GM18508 (cell line): ENCODE results near the gene SRCIN1.
"Not testable (repeated sequence)": the region's sequence is repeated elsewhere in the genome, so short reads cannot be mapped to it uniquely, and the experiment has no call there.

ENCODE experiments used
- ATAC-seq: cut with Tn5 transposase; IDR thresholded peaks from one replicate; pipeline ENCODE4 v1.9.1; 2021; ENCODE audit warnings: moderate number of reproducible peaks; ENCODE audit not compliant: insufficient read depth, unreplicated experiment

SRCIN1 gene

DNA sequence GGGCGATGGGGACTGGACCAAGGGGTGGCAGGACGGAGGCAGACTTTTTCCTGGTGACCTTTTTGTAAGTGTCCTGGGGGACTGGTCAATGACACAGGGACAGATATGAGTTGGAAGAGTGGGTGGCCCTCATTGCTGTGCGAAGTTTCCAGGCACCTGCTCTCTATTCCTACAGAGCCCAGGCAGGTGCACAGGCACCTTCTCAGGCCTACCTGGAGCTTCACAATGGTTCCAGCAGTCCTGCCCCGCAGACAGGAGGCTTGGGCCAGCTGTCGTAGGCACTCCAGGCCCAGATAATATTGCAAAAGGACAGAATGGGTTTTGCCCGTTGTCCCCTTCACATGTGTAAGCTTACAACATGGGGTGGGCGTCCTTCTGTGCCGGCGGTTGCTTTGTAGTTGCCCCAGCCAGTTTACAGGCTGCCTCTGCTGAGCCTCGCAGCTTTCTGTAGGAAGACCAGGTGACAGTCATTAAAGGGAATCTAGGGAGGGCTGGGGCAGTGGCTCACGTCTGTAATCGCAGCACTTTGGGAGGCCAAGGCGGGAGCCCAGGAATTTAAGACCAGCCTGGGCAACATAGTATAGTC is 93.2 kb downstream of the SRCIN1 start:
- no peak for ATAC-seq

- no peak for ATAC-seq
Measured at GRCh38 chr17:38511150-38512108, 94.3 kb downstream of the SRCIN1 start.

DNA sequence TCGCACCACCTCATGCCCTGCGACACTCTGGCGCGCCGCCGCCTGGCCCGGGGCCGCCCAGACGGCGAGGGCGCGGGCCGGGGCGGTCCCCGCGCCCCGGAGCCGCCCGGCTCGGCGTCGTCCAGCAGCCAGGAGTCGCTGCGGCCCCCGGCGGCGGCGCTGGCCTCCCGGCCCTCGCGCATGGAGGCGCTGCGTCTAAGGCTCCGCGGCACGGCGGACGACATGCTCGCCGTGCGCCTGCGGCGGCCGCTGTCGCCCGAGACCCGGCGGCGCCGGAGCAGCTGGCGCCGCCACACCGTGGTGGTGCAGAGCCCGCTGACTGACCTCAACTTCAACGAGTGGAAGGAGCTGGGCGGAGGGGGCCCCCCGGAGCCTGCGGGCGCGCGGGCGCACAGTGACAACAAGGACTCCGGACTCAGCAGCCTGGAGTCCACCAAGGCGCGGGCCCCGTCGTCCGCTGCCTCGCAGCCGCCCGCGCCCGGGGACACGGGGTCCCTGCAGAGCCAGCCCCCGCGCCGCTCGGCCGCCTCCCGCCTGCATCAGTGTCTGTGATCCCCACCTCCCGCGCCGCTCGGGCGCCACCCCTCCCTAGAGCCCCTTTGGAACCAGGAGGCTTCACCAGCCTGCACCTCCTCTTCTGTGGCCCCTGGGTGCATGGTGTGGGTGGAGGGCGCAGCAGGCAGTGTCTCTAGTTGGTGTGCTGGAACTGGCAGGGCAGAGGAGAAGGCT is 95.2 kb downstream of the SRCIN1 start:
- no peak for ATAC-seq

GRCh38 chr17:38509772-38510420 is 95.9 kb downstream of the SRCIN1 start:
- no peak for ATAC-seq

DNA sequence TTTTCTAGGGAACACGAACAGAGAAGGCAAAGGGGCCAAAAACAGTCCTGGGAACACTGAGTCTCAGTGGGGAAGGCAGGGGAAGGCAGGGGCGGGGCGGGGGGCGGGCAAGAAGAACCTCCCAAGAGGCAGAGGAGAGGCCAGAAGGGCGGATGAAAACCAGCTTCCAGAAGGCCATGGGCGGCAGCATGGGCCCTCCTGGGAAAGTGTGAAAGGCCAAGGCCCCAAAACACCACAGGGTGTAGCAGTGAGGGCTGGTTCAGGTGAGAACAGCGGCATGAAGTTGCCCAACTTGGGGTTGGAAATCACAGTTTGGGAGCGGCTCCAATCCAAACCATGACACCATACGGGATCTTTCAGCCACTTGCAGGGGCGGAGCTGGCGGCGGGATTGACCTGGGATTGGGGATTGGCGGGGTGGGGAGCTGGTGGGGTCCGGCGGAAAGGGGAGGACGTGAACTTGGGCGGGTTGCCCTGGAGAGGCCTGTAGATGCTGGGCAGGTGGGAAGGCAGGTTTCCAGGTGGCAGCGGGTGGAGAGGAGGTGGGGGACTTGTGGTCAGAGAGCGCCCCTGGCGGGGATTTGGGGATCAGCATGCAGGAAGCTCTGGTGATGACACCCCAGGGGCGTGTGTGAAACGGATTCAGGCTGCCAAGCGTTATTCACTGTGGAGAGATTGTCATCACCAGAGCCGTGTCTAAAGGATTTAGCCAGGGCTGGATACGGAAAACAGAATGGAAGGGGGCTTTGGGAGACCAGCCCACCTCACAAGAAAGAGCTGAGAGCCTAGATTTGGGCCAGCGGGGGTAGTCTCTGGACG is 96.6 kb downstream of the SRCIN1 start:
- no peak for ATAC-seq

GRCh38 chr17:38508570-38508950 is 97.2 kb downstream of the SRCIN1 start:
- no peak for ATAC-seq

DNA sequence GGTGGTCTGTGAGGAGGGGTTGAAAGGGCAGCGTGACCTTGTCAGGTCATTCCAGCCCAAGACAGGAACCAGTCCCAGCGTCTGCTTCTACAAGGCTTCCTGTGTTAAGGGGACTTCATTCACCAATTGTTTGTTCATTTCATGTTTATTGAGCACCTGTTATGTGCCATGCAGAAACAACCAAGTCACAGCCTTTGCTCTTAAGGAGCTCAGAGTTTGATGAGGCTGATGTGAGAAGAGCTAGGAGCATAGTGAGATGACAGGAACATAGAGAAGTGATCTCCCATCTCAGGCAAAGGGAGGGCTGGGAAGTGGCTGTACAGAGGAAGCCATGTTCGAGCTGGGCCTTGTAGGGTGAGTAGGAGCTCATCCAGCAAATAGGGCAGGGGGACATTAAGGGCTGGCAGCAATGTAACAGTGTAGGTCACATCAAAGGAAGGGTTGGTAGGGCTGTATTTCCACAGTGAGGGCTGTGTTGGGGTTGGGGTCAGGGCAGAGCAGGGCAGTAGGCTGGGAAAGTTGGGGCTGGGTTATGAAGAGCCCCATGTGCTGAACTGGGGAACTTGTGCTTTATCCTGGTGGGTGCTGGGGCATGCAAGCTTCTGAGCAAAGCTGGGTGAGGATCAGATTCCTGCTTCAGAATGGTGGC is 97.7 kb downstream of the SRCIN1 start:
- no peak for ATAC-seq

DNA sequence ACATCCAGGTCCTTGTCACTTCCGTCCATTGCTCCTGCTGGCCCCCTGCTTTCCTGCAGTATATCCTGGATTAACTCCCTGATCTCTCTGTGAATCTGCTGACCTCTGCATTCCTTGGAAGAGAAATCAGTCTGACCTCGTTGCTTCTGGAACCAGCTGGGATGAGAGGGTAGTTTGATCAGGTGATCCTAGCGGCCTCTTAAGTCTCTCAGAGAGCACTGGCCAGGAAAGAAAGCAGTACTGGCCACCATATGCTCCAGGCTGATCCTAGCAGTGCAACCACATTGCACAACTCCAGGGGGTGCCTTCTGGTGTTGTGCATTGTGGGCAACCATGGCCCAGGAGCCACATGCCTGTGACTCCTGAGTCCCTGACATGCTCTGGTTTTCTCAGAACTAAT is 98.3 kb downstream of the SRCIN1 start:
- ATAC-seq, result no peak

GRCh38 chr17:38504216-38504615 is 101.5 kb downstream of the SRCIN1 start:
- ATAC-seq, result no peak

DNA sequence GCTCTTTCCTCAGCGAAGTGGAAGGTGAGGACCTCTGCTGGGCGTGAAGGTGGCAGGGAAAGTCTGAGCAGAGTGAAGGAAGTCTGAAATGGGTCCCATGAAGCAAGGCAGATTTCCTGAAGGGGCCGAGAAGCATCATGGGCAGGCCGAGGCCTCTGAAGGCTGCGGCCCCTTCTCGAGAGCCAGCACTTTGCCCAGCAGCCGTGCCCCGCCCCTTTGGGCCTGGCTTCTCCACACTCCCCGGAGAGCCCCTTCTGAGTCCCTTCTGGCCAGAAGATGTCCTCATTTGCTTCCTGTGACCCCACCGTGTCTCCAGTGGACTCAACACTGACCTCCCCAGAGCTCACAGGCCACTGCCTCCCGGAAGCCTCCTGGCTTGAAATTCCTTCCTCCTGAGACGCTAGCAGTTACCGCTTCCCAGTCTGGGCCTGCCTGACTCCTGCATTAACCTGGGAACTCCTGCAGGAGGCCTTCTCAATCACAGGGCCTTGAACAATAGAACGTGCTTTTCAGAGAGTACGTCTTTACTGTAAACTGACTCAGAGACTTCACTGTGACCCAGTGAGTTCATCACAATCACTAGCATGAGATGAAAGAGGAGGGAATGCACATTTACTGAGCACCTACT is 102.4 kb downstream of the SRCIN1 start:
- ATAC-seq, result not testable (repeated sequence)

DNA sequence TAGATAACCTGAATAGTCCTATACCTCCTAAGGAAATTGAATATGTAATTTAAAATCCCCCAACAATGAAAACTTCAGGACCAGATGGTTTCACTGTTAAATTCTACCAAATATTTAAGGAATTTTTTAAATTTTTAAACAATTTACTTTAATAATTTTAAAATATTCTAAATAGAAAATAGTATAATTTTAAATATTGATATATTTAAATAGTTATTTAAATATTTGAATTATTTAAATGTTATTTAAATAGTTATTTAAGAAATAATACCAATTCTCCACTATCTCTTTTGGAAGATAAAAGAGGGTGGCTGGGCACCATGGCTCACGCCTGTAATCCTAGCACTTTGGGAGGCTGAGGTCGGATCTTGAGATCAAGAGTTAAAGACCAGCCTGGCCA is 104.0 kb downstream of the SRCIN1 start:
- not testable (repeated sequence) for ATAC-seq

DNA sequence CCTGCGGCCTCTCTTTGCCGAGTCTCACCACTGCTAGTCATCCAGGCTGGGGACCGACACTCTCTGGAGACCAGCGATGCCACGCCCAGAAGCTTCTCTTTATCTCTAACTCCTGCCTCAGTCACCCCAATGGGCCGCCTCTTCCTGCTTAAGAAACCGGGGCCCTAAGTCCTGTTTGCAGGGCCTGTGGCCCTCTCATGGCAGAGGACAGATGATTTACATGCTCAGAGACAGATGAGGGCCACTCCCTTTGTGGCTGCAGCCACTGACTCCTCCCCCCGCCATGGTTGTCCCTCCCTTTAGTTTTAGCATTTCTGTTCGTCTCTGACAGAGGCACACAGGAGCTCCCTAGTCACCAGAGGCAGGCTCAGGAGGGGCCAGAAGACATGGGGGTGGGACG is 106.5 kb downstream of the SRCIN1 start:
- ATAC-seq, result not testable (repeated sequence)

GRCh38 chr17:38498353-38498752 is 107.4 kb downstream of the SRCIN1 start:
- no peak for ATAC-seq

GRCh38 chr17:38497656-38498055 is 108.1 kb downstream of the SRCIN1 start:
- not testable (repeated sequence) for ATAC-seq

GRCh38 chr17:38494152-38494551 is 111.6 kb downstream of the SRCIN1 start:
- ATAC-seq, result not testable (repeated sequence)

- not testable (repeated sequence) for ATAC-seq
Measured at GRCh38 chr17:38492067-38493040, 113.4 kb downstream of the SRCIN1 start.

DNA sequence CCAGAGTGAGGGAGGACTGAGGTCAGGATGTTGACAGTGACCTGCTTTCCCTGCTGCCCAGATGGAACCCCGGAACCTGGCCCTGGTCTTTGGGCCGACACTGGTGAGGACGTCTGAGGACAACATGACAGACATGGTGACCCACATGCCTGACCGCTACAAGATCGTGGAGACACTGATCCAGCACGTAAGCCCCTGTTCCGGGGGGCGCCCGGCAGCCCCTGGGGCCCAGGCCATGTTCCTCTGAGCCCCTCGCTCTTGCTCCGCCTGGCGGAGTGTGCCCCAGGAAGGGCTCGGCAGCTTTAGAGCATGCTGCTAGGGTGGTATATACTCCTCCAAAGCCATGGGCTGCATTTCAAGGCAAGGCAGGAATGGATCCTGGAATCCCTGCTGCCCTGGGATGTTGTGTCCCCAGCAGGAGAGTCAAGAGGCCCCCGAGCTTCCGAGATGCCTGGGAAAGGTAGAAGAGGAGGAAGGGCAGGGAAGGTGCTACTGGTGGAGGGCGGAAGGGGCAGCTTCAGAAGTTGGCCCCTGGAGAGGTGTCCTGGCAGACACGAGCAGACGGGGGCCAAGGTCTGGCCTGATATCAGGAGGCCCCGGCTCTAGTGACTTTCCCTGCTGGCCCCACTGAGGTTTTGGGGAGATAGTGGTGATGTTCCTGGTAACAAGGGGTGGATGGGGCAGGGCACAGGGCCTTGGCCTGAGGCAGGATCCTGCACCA is 114.2 kb downstream of the SRCIN1 start:
- ATAC-seq, result not testable (repeated sequence)
